Stimulated activated effector memory CD8-positive, alpha-beta T cell treated with anti-CD3 and anti-CD28 coated beads, Interleukin-12 subunit alpha, Interleukin-12 subunit beta, amount 100 ng/mL, for 72 hours (primary cell): ENCODE data around the gene PDE7B.

Experiments
- ATAC-seq: fragments of 150-1000 bp; cut with Tn5 transposase; 2 replicates; pipeline ENCODE4 v1.10.0; 2021
- DNase-seq, 2 donors: peaks; one replicate each; pipeline ENCODE4 v3.0.0; 2021 to 2022; ENCODE audit warnings: low spot score in 2 of 2
- H3K27ac Mint-ChIP-seq: one replicate; pipeline ENCODE4 v1.8.0; 2022; ENCODE audit warnings: mild to moderate bottlenecking, mixed read lengths
- H3K36me3 Mint-ChIP-seq: one replicate; pipeline ENCODE4 v1.8.0; 2022; ENCODE audit warnings: mild to moderate bottlenecking, mixed read lengths
- H3K4me1 Mint-ChIP-seq: one replicate; pipeline ENCODE4 v1.8.0; 2022; ENCODE audit warnings: mixed read lengths
- H3K4me3 Mint-ChIP-seq: one replicate; pipeline ENCODE4 v1.8.0; 2022; ENCODE audit warnings: mild to moderate bottlenecking, mixed read lengths
- H3K9me3 Mint-ChIP-seq: one replicate; pipeline ENCODE4 v1.8.0; 2022; ENCODE audit warnings: mixed read lengths

The PDE7B gene

DNA sequence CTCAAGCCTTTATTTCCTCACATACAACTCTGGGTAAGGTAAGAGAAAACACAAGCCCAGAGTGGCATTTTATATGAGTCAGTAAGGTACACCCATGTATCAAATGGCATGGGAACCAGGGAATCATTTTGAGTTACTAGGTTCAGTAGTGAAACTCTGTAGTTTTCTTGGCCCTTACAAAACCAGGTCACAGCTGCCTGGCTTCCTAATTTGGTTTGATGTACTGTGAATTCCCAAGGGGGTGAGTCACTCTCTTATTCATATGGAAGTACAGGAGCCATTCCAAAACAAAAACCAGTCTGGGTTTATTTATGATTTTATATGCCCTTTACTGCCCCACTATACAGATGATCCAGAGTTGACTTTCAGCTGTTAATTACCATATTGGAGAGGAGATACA is 70.7 kb downstream of the PDE7B start:
- Mint-ChIP-seq H3K4me3 (no peak overlapping the region), H3K4me1 (no peaks in the 10 kb centered on the region), H3K36me3 (no peaks in the 10 kb centered on the region), H3K27ac (no peak overlapping the region), H3K9me3 (no peaks in the 10 kb centered on the region)
- no peak for DNase-seq
- ATAC-seq: peak; percentile 68

DNA sequence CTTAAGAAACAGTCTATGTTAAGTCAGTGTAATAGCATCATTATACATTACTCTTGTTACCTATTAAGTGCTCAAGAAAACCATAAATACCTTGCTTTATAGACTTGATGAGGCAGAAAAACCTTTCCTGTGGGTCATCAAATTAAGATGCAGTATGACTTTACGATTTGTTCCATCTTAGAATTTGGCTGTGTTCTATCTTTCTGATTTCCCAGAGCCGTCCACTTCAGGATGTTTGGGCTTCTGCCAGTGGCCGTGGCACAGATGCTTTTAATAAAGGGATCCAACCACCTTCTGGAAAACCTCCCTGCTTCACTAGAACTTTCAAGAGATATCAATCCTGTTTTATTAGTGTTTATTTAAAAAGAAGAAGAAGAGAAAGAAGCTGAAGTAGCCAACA is 71.2 kb downstream of the PDE7B start:
- Mint-ChIP-seq H3K4me3 (no peak overlapping the region), H3K27ac (no peak overlapping the region), H3K36me3 (no peaks in the 10 kb centered on the region), H3K9me3 (no peaks in the 10 kb centered on the region), H3K4me1 (no peaks in the 10 kb centered on the region)
- no peak for ATAC-seq
- no peak for DNase-seq

DNA sequence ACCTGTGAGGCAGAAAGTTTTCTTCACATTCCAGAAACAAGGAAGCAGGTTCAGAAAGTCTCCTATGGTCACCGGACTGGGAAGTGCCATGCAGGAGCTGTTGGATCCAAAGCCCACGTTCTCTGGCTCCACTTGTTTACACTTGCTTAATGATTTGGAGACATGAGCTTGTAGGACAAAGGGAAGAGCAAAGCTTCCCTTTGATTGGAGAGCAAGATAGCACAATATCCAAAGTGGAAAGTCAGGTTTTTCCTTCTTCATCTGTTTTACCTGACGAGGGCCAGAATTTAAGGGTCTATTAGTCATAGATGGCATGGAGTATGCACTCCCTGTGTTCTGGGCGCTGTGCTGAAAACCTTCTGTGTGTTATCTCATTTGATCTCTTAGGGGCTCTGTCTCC is 81.2 kb downstream of the PDE7B start:
- Mint-ChIP-seq H3K4me1 (no peaks in the 10 kb centered on the region), H3K4me3 (no peak overlapping the region), H3K27ac (no peak overlapping the region), H3K36me3 (no peaks in the 10 kb centered on the region), H3K9me3 (no peaks in the 10 kb centered on the region)
- no peak for DNase-seq
- ATAC-seq: no peak

DNA sequence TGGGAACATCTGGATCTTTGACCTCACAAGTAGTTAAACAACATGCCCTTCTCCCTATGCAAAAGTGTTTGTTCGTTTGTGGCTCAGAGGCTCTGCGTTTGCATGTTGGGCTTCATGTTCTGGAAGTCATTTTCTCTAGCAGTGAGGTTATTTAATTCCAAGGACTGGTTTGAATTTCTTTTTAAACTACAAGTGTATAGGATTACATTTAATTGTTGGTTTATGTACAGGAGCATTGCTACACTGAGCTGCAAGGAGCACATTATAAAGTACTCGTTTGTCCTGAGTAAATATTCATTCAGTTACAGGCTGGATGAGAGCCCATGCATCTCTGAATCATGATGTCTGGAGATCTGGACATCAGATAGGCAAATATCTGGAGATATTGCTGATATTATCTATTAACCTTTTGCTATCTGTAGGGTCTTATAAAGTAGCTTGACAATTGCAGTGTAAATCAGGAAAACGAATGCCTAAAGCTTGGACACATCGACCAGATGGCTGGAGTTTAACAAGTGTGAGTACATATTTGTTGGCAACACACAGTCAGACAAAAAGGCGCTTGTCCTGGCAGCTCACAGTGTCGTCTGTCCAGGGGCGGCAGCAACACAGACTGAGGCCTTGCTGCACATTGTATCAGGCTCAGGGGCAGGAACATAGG is 84.6 kb downstream of the PDE7B start:
- Mint-ChIP-seq H3K4me1 (no peaks in the 10 kb centered on the region), H3K27ac (no peak overlapping the region), H3K36me3 (no peaks in the 10 kb centered on the region), H3K9me3 (no peaks in the 10 kb centered on the region), H3K4me3 (no peak overlapping the region)
- peak; percentile 16 for ATAC-seq
- DNase-seq: no peak

DNA sequence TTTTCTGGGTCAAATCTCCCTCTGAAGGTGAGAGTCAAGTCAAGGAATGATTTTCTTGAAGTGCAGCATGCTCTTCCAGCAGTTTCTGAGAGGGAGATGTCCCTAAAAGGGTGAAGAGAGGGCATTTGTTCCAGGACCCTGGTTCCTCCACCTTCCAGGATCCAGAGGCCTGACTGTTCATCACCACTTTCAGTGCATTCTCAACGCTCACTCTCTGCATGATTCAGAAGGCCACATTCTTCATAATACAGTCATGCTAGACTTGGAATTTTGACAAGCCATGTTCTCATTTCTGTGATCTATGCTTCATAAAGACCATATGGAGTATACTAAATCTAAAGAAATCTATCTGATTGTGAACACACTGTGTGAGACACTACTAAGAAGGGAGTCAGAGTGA is 85.1 kb downstream of the PDE7B start:
- Mint-ChIP-seq H3K4me3 (no peak overlapping the region), H3K9me3 (no peaks in the 10 kb centered on the region), H3K36me3 (no peaks in the 10 kb centered on the region), H3K4me1 (no peaks in the 10 kb centered on the region), H3K27ac (no peak overlapping the region)
- ATAC-seq (peak; percentile 32), DNase-seq (no peak)

DNA sequence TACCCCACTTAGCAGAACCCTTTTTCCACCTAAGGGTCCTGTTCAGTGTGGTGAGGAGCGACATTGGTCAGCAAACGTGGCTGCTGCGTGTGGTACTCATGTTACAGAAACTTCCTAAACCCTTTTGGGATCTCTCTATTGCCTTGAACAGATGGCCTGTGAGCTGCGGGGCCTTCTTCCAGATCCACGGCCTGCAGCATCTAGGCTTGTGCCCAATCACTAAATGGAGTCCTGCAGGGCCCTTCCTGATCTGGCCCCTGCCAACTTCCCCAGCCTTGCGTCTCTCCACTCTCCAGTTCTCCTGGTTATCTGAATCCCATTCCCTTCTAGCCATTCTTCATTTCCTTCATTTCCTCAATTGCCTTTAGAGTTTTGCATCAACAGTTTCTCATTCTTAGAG is 85.6 kb downstream of the PDE7B start:
- no peak for DNase-seq
- H3K4me1 Mint-ChIP-seq: no peaks in the 10 kb centered on the region
- no peak overlapping the region for H3K27ac Mint-ChIP-seq
- no peaks in the 10 kb centered on the region for H3K36me3 Mint-ChIP-seq
- peak; percentile 11 for ATAC-seq
- H3K9me3 Mint-ChIP-seq: no peaks in the 10 kb centered on the region
- no peak overlapping the region for H3K4me3 Mint-ChIP-seq

DNA sequence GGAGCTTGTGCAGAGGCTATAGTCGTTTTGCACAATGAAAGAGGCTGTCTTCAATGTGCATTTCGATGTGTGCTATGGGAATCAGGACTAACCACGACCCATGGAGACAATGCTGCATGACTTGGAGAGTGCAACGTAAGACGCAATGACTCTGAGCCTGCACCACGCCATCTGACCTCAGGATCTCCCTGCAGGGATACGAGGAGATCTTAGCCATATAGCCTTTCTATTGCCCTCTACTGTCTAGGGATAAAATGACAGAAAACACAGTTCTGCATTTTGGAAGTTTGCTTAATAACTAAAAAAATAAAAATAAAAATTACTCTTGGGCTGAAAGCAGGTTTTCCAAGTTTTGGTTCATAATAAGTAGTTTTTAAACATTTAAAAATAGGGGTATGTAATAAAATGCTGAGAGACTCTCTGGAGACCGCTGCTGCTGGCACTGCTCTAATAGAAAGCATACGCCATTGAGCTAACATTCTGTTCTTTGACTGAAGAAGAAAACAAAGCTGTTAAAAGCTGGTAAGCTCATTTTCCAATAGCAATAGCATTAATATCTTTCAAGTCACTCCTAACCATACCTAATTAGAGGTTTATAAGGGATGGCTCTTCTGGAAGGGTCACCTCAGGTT is 87.2 kb downstream of the PDE7B start:
- ATAC-seq (no peak), DNase-seq (no peak)
- H3K4me3 Mint-ChIP-seq: no peak overlapping the region
- H3K36me3 Mint-ChIP-seq: no peaks in the 10 kb centered on the region
- no peaks in the 10 kb centered on the region for H3K4me1 Mint-ChIP-seq
- no peak overlapping the region for H3K27ac Mint-ChIP-seq
- no peaks in the 10 kb centered on the region for H3K9me3 Mint-ChIP-seq

DNA sequence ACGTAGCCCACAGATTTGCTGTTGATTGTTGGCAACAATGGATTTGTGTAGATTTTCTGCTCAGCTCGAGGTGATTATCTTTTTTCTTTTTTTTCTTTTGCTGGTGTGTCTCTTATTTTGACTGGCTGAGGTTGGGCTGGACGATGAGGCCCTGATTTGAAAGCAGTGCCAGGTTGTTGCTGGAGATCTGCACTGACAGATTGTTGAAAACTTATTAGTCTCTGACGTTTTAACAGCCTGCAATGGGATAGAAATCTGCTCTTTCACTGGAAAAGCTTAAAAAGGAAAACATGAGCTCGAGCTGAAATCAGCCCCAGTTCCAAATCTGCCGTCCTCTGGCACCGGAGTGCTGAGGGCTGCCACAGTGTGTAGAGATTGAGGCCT is 87.7 kb downstream of the PDE7B start:
- Mint-ChIP-seq H3K36me3 (no peaks in the 10 kb centered on the region), H3K27ac (no peak overlapping the region), H3K9me3 (no peaks in the 10 kb centered on the region), H3K4me3 (no peak overlapping the region), H3K4me1 (no peaks in the 10 kb centered on the region)
- ATAC-seq: no peak
- DNase-seq: no peak

DNA sequence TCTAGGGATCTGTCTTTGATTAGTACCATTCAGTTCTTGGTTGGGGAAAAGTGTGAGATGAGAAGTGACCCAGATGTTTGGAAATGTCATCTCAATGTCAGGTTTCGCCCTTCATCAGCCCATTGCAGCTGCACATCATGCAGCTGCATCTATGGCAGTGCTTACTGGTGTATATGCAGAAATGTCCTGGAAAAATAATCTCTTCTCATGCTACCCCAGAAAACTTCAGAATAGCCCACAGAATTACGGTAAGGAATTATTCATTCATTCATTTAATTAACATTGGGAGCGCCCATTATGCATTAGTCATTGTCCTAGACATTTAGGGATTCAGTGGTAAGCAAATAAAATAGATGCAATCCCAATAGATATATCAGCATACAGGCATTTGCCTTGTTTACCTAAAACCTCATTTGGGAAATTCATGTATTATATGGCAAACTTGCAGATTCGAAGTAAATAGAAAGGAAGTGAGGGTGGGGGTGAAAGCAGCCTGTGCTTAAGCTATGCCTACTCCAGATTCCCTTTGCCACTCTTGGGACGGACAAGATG is 89.2 kb downstream of the PDE7B start:
- Mint-ChIP-seq H3K9me3 (no peaks in the 10 kb centered on the region), H3K27ac (no peak overlapping the region), H3K4me1 (no peaks in the 10 kb centered on the region), H3K4me3 (no peak overlapping the region), H3K36me3 (no peaks in the 10 kb centered on the region)
- ATAC-seq: no peak
- DNase-seq: no peak

DNA sequence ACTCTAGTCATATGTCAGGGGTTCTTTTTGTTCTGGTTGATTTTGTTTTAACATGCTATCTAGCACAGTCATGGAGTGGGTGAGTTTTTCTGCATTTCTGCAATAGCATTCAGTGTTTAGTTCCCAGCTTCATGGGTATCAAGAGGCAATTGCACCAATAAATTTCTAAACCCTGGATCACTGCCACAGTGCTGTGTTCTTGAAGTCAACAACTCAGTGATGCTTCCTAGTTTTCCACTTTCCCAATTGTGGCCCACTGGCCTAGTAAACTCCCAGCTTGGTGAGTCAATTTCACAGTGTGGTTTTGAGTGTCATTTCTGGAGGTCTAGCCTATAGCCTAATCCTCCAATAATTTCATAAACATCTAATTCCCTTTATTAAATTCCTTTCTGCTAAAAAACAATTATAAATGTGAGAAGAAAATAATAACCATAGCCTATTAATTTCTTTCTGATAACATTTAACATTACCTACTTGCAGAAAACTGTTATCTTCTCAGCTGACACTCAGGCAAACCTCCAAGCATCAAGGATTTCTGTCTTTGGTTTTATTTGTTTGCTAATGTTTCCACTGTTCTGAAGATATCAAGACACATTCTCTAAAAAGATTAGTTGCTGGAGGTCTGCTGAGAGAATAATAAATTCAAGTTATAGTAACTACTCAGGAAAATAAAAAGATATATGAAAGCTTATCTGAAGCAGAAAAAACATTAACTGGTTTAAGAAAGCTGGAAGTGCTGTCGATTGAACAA is 89.9 kb downstream of the PDE7B start:
- Mint-ChIP-seq H3K9me3 (no peaks in the 10 kb centered on the region), H3K36me3 (no peaks in the 10 kb centered on the region), H3K4me3 (no peak overlapping the region), H3K27ac (no peak overlapping the region), H3K4me1 (no peaks in the 10 kb centered on the region)
- no peak for DNase-seq
- no peak for ATAC-seq

DNA sequence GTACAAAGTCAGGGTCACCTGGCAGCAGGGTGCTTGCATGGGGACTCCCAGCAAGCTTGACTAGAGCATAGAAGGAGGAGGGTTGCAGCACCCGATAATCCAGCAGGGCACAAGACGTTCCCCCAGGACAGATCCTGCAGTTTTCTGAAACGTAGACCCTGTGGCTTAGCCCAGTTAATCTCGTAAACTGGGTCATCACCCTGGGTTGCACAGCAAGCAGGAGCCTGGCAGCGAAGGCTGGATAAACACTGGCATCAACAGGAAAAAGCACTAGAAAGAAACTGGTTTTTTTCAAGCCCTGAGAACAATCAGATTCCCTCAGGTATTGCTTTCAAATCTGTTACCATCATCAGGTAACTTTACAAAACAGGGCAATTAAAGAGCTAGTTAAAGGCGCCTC is 92.6 kb downstream of the PDE7B start:
- H3K4me1 Mint-ChIP-seq: no peaks in the 10 kb centered on the region

DNA sequence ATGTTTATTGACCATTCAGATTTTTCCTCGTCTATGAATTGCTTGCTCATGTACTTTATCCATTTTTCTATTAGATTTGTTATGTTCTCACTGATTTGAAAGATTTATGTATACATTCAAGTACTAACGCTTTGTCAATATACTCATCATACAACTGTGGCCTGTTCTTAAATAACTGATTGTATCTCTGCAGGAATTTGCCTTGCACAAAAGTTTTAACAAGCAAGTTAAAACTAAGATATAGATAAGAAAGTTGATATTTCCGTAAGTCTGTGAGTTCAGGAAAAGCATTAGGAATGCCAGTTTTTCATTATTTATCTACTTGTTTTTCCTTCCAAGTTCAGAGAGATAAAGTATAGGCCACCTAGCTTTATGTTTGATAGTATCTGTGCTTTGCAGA is 95.2 kb downstream of the PDE7B start:
- H3K27ac Mint-ChIP-seq: no peak overlapping the region
- no peak overlapping the region for H3K4me3 Mint-ChIP-seq
- DNase-seq (no peak), ATAC-seq (no peak)
- no peaks in the 10 kb centered on the region for H3K36me3 Mint-ChIP-seq
- no peaks in the 10 kb centered on the region for H3K9me3 Mint-ChIP-seq
- H3K4me1 Mint-ChIP-seq: no peaks in the 10 kb centered on the region

More for the DNA sequence above, 92.6 kb downstream of the PDE7B start:
- no peaks in the 10 kb centered on the region for H3K9me3 Mint-ChIP-seq
- no peaks in the 10 kb centered on the region for H3K36me3 Mint-ChIP-seq
- H3K27ac Mint-ChIP-seq: no peak overlapping the region
- ATAC-seq (peak; percentile 37), DNase-seq (no peak)
- H3K4me3 Mint-ChIP-seq: no peak overlapping the region

DNA sequence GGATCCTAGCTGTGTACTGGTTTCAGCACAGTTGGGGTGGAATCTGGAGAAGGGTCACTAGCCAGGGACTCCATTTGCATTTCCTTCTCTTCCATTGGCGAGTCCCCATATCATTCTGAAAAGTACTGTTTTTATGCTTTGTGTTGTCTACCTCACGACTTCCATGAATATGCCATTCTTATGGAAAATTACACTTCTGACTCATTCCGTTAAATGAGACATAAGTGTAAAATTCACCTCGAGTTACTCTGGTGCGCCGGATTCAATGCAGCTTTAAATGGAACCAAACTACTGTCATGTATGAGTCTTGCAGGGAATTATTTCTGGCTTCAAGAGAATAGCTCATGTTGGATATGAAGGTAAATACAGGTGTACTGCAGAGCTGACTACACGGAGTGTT is 99.2 kb downstream of the PDE7B start:
- no peaks in the 10 kb centered on the region for H3K9me3 Mint-ChIP-seq
- no peak overlapping the region for H3K4me3 Mint-ChIP-seq
- H3K4me1 Mint-ChIP-seq: no peaks in the 10 kb centered on the region
- DNase-seq: no peak
- no peak overlapping the region for H3K27ac Mint-ChIP-seq
- no peaks in the 10 kb centered on the region for H3K36me3 Mint-ChIP-seq
- no peak for ATAC-seq

DNA sequence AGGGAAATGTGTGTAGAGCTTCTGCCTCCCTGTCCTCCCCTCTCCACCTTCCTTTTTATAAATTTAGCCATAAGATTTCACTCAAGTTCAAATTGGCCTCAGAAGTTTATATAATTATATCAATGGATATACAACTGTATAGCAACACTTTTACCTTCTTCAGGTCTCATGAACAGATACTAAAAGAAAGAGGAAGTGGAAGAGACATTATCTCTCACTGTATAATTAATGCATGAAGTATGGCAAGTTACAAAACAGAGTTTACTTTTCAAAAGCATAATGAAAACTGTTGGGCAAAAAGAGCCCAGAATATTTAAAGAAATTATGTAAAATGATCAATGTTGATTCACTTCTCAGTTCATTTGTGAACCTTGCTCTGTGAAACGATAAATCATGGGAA is 99.7 kb downstream of the PDE7B start:
- ATAC-seq: no peak
- no peak overlapping the region for H3K27ac Mint-ChIP-seq
- H3K4me1 Mint-ChIP-seq: no peaks in the 10 kb centered on the region
- no peak overlapping the region for H3K4me3 Mint-ChIP-seq
- no peak for DNase-seq
- H3K9me3 Mint-ChIP-seq: no peaks in the 10 kb centered on the region
- H3K36me3 Mint-ChIP-seq: no peaks in the 10 kb centered on the region

DNA sequence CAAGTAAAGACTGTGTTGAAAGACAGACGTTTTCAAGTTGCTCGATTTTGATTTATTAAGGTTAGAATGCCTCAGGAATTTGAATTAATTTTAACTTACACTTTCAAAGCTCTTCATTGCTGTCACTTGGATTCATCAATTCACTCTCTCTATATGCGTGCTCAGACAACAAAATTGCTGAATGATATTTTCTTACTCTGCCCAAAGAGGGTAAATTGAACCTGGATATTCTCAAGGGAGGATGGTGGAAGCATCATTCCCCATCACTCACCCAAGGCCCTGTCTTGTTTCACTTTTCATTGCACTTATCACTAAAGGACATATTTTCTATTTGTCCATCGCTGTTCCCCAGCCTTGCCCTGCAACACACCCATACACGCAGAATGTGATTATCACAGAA is 102.3 kb downstream of the PDE7B start:
- no peak overlapping the region for H3K27ac Mint-ChIP-seq
- H3K4me3 Mint-ChIP-seq: no peak overlapping the region
- DNase-seq (no peak), ATAC-seq (no peak)
- no peaks in the 10 kb centered on the region for H3K36me3 Mint-ChIP-seq
- H3K9me3 Mint-ChIP-seq: no peaks in the 10 kb centered on the region
- H3K4me1 Mint-ChIP-seq: no peaks in the 10 kb centered on the region

DNA sequence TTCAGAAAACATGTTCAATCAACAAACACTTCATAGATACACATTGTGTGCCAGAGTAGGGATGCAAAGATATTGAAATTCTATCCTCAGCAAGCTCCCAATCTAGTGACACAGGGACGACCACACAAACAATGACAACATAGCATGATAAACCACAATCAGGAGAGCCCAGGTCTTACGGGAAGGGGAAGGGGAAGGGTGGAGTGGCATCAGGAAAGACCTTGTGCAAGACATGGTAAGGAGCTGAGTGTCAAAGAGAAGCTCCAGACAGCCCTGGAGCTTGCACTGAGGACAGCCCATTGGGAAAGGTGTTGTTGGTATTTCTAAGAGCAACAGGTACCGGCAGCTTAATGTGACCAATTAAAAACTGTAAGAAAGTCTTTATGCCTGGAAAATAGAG is 103.6 kb downstream of the PDE7B start:
- H3K4me1 Mint-ChIP-seq: no peaks in the 10 kb centered on the region
- ATAC-seq (no peak), DNase-seq (no peak)
- no peak overlapping the region for H3K27ac Mint-ChIP-seq
- no peaks in the 10 kb centered on the region for H3K9me3 Mint-ChIP-seq
- H3K36me3 Mint-ChIP-seq: no peaks in the 10 kb centered on the region
- no peak overlapping the region for H3K4me3 Mint-ChIP-seq
